Measurements from ENCODE around the gene MMP14. TPM values are rescaled to one million over a fixed set of nuclear protein-coding genes. Genes with fewer than 3 reads are reported as not detected.

MMP14 gene
- polyA plus RNA-seq, 3 donors, result 0.14 to 4.6 (median 0.44) TPM

DNA sequence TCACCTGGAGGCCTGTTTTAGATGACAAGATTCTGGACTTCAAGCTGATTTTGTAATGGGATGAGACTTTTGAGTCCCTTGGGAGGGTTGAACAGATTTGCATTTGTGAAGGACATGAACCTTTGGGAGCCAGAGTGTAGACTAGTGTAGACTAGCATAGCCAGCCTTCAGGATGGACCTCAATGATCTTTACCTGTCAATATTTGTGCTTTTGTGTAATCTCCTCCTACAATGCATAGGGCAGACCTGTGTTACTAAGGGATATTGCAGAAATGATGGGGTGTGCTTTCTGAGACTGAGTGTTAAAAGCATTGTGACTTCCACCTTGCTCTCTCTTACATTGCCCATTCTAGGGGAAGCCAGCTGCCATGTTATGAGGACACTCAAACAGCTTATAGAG lies 25.3 kb downstream of the MMP14 start:
- DNase-seq, result no peak
- Mint-ChIP-seq H3K27ac (no peak overlapping the region), H3K36me3 (no peaks in the 10 kb centered on the region), H3K27me3 (ENCODE audit: low read depth in 3 of 3) (peaks cover 21 to 39% (median 28%) of the 10 kb centered on the region in 3 donors), H3K4me1 (no peaks in the 10 kb centered on the region), H3K9me3 (peaks cover 0 to 11% (median 2%) of the 10 kb centered on the region in 7 donors), H3K4me3 (no peak overlapping the region)
- Histone ChIP-seq H3K79me2 (ENCODE audit: insufficient read depth, low read length) (no peaks in the 10 kb centered on the region), H2AFZ (ENCODE audit: insufficient read depth, low read depth, low read length, poor library complexity, severe bottlenecking) (no peak overlapping the region), H3K9ac (ENCODE audit: insufficient read depth, low read length, poor library complexity, severe bottlenecking) (no peak overlapping the region), H3K27ac (ENCODE audit: low read depth in 1 of 2, low read length in 2 of 2) (no peak overlapping the region), H3K9me3 (replicated peaks in 1 of 2; ENCODE audit: control insufficient read depth in 1 of 2, insufficient read depth in 1 of 2, low read length in 2 of 2) (peaks cover 0 to 4% of the 10 kb centered on the region in 2 donors), H4K20me1 (ENCODE audit: insufficient read depth, low read length) (no peaks in the 10 kb centered on the region), H3K27me3 (ENCODE audit: control insufficient read depth in 2 of 2, insufficient read depth in 2 of 2, low read length in 2 of 2) (peaks cover 0 to 2% of the 10 kb centered on the region in 2 donors), H3K4me2 (replicated peaks; ENCODE audit: extremely low read depth, low read length, poor library complexity, severe bottlenecking) (no peak overlapping the region), H3K4me1 (ENCODE audit: control insufficient read depth in 1 of 2, insufficient read depth in 2 of 2, low read length in 2 of 2) (no peaks in the 10 kb centered on the region), H3K4me3 (replicated peaks in 1 of 3; ENCODE audit: low read depth in 2 of 3, low read length in 3 of 3) (no peak overlapping the region), H3K36me3 (replicated peaks in 1 of 2; ENCODE audit: control insufficient read depth in 1 of 2, insufficient read depth in 2 of 2, low read length in 2 of 2) (no peaks in the 10 kb centered on the region)
- no peak for TF ChIP-seq CTCF (IDR thresholded peaks at IDR 0.05)
- intact Hi-C loops (cut with micrococcal nuclease), result no loop called here

DNA sequence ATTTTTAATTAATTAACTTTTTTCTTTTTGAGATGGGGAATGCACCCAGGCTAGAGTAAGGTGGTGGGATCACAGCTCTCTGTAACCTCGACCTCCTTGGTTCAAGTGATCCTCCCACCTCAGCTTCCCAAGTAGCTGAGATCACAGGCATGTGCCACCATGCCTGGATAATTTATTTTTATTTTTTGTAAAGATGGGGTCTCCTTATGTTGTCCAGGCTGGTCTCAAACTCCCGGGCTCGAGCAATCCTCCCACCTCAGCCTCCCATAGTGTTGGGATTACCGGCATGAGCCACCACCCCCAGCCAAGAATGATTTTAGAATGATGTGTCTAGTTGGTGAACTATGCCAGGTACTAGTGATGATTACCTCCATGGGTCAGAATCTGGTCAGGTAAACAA lies 28.6 kb downstream of the MMP14 start:
- H3K4me2 ChIP-seq (replicated peaks; ENCODE audit: extremely low read depth, low read length, poor library complexity, severe bottlenecking), result no peak overlapping the region
- peaks cover 0 to 6% (median 2%) of the 10 kb centered on the region in 7 donors for H3K9me3 Mint-ChIP-seq
- no peak for DNase-seq
- H3K27me3 Mint-ChIP-seq (ENCODE audit: low read depth in 3 of 3), result peaks cover 6 to 23% (median 16%) of the 10 kb centered on the region in 3 donors
- no peak overlapping the region for H3K27ac ChIP-seq (ENCODE audit: low read depth in 1 of 2, low read length in 2 of 2)
- no peaks in the 10 kb centered on the region for H3K4me1 ChIP-seq (ENCODE audit: control insufficient read depth in 1 of 2, insufficient read depth in 2 of 2, low read length in 2 of 2)
- H3K36me3 Mint-ChIP-seq, result no peaks in the 10 kb centered on the region
- no peak for TF ChIP-seq CTCF (IDR thresholded peaks at IDR 0.05)
- H4K20me1 ChIP-seq (ENCODE audit: insufficient read depth, low read length), result no peaks in the 10 kb centered on the region
- no peaks in the 10 kb centered on the region for H3K79me2 ChIP-seq (ENCODE audit: insufficient read depth, low read length)
- no CpG with 5 or more reads among the region's 4 CpGs for WGBS (ENCODE audit: insufficient coverage)
- no peak overlapping the region for H3K4me3 ChIP-seq (replicated peaks in 1 of 3; ENCODE audit: low read depth in 2 of 3, low read length in 3 of 3)
- no peak overlapping the region for H3K4me3 Mint-ChIP-seq
- H3K9me3 ChIP-seq (replicated peaks in 1 of 2; ENCODE audit: control insufficient read depth in 1 of 2, insufficient read depth in 1 of 2, low read length in 2 of 2), result no peaks in the 10 kb centered on the region
- H3K9ac ChIP-seq (ENCODE audit: insufficient read depth, low read length, poor library complexity, severe bottlenecking), result no peak overlapping the region
- no peaks in the 10 kb centered on the region for H3K4me1 Mint-ChIP-seq
- H2AFZ ChIP-seq (ENCODE audit: insufficient read depth, low read depth, low read length, poor library complexity, severe bottlenecking), result no peak overlapping the region
- H3K36me3 ChIP-seq (replicated peaks in 1 of 2; ENCODE audit: control insufficient read depth in 1 of 2, insufficient read depth in 2 of 2, low read length in 2 of 2), result no peaks in the 10 kb centered on the region
- H3K27ac Mint-ChIP-seq, result no peak overlapping the region
- intact Hi-C loops (cut with micrococcal nuclease), result no loop called here
- H3K27me3 ChIP-seq (ENCODE audit: control insufficient read depth in 2 of 2, insufficient read depth in 2 of 2, low read length in 2 of 2), result no peaks in the 10 kb centered on the region

Data from CD14-positive monocyte (primary cell).